HepG2 (cell line): Measurements from ENCODE around the gene CTNNA3. TPM values are rescaled to one million over a fixed set of nuclear protein-coding genes. Genes with fewer than 3 reads are reported as not detected.

Experiments used
- ATAC-seq: fragments of 200-7000 bp; cut with Tn5 transposase; 3 replicates; pipeline ENCODE4 v1.9.1; 2020; ENCODE audit warnings: mild to moderate bottlenecking, moderate library complexity
- BruUV-seq: library from RNA; stranded (reverse); fragments of 400-500 nt; replicated peaks from 2 replicates; lab custom pipeline; 2021; lab: Mats Ljungman, UMichigan
- CTCF ChIA-PET: fragments of 300-600 bp; formaldehyde crosslinking; extraction: SDS; loops from one replicate; lab custom pipeline; 2021; ENCODE audit warnings: low total read pairs, inconsistent platforms, low intra/inter-chr PET ratio; lab: Yijun Ruan, JAX
- POLR2A ChIA-PET: fragments of 350-600 bp; sonication (Branson Sonifier 250); formaldehyde crosslinking; loops from one replicate; lab custom pipeline; 2020; ENCODE audit warnings: antibody characterized with exemption, inconsistent platforms; lab: Yijun Ruan, JAX
- DNase-seq: peaks from one replicate; pipeline ENCODE4 v3.0.0-alpha.2; 2015; ENCODE audit warnings: low spot score
- FAIRE-seq: peaks from 3 replicates; lab custom pipeline; 2011; peaks lifted over from hg19 to GRCh38; lab: Jason Lieb, UNC
- H2AFZ ChIP-seq: one replicate; pipeline ENCODE4 v1.6.1; 2011; ENCODE audit warnings: low read length, inconsistent platforms
- H3K27ac ChIP-seq: fragments of 300-600 bp; 3 replicates; pipeline ENCODE4 v1.8.0; 2011; ENCODE audit warnings: mixed run types, mild to moderate bottlenecking, mixed read lengths, low read length, inconsistent platforms; ENCODE audit not compliant: insufficient read depth; ENCODE audit errors: extremely low read length
- H3K27me3 ChIP-seq, 2 experiments: fragments of 200-600 bp in 1 of 2; 2 replicates in 1 of 2; 3 replicates in 1 of 2; pipeline versions ENCODE4 v1.6.0 to v1.8.0; 2011; ENCODE audit warnings: low read length in 2 of 2, mild to moderate bottlenecking in 2 of 2, moderate library complexity in 2 of 2, inconsistent platforms in 1 of 2; ENCODE audit not compliant: insufficient read depth in 2 of 2, control insufficient read depth in 1 of 2
- H3K36me3 ChIP-seq, 2 experiments: fragments of 200-600 bp in 1 of 2; replicated peaks in 1 of 2; 2 replicates in 1 of 2; 3 replicates in 1 of 2; pipeline versions ENCODE4 v1.5.1 to v1.8.0; 2011; ENCODE audit warnings: low read length in 2 of 2, inconsistent platforms in 1 of 2; ENCODE audit not compliant: insufficient read depth in 2 of 2, control insufficient read depth in 1 of 2
- H3K4me1 ChIP-seq: 2 replicates; pipeline ENCODE4 v1.5.1; 2012; ENCODE audit warnings: low read length, inconsistent platforms; ENCODE audit not compliant: insufficient read depth
- H3K4me2 ChIP-seq: 2 replicates; pipeline ENCODE4 v1.6.0; 2011; ENCODE audit warnings: low read depth, low read length, inconsistent platforms
- H3K4me3 ChIP-seq, 3 experiments: fragments of 200-600 bp in 1 of 3; sonication (generic), shearing (Covaris generic) in 1 of 3; replicated peaks in 1 of 3; 2 replicates each; pipeline ENCODE4 v1.5.1; 2011 to 2016; ENCODE audit warnings: low read length in 3 of 3, inconsistent platforms in 2 of 3, low read depth in 2 of 3, mild to moderate bottlenecking in 2 of 3, control low read depth in 1 of 3, mixed read lengths in 1 of 3; ENCODE audit not compliant: insufficient read depth in 1 of 3
- H3K79me2 ChIP-seq: one replicate; pipeline ENCODE4 v1.6.1; 2011; ENCODE audit warnings: low read length, inconsistent platforms; ENCODE audit not compliant: insufficient read depth
- H3K9ac ChIP-seq: 2 replicates; pipeline ENCODE4 v1.6.0; 2011; ENCODE audit warnings: mild to moderate bottlenecking, low read depth, low read length, inconsistent platforms; ENCODE audit not compliant: insufficient read depth
- H3K9me3 ChIP-seq: 2 replicates; pipeline ENCODE4 v1.5.1; 2012; ENCODE audit warnings: mild to moderate bottlenecking, low read length
- H4K20me1 ChIP-seq: 2 replicates; pipeline ENCODE4 v1.6.0; 2011; ENCODE audit warnings: inconsistent platforms, mild to moderate bottlenecking, low read length, moderate library complexity; ENCODE audit not compliant: insufficient read depth
- BRD4 ChIP-seq: sonication (generic); formaldehyde crosslinking; IDR thresholded peaks from 2 replicates; pipeline ENCODE4 v1.4.0; 2020; ENCODE audit warnings: missing genetic modification reagents
- FOXC1 ChIP-seq: sonication (generic); formaldehyde crosslinking; IDR thresholded peaks from 2 replicates; pipeline ENCODE4 v1.8.0; 2022; ENCODE audit warnings: mild to moderate bottlenecking, missing genetic modification reagents, borderline replicate concordance
- FOXK1 ChIP-seq: sonication (generic); formaldehyde crosslinking; IDR thresholded peaks from 2 replicates; pipeline ENCODE4 v1.4.0; 2020; ENCODE audit warnings: low read depth, missing genetic modification reagents, borderline replicate concordance
- KLF16 ChIP-seq, 2 experiments: sonication (generic) in 1 of 2; formaldehyde crosslinking in 1 of 2; IDR thresholded peaks; 2 replicates each; pipeline versions ENCODE4 v1.6.1 to v1.8.0; 2016 to 2023; ENCODE audit warnings: missing genetic modification reagents in 2 of 2, missing compliant biosample characterization in 1 of 2
- NBN ChIP-seq: fragments of 450-650 bp; conservative IDR thresholded peaks from 2 replicates; pipeline ENCODE4 v1.6.1; 2017
- NFRKB ChIP-seq: fragments of 450-650 bp; IDR thresholded peaks from 2 replicates; pipeline ENCODE4 v1.6.1; 2017
- NRL ChIP-seq: sonication (generic); formaldehyde crosslinking; IDR thresholded peaks from 2 replicates; pipeline ENCODE4 v1.5.0; 2020; ENCODE audit warnings: missing genetic modification reagents, mild to moderate bottlenecking, moderate library complexity, borderline replicate concordance
- SKI ChIP-seq: fragments of 450-650 bp; IDR thresholded peaks from one replicate; pipeline ENCODE4 v1.6.1; 2018; ENCODE audit warnings: mild to moderate bottlenecking; ENCODE audit not compliant: partially characterized antibody
- SMARCC2 ChIP-seq: fragments of 450-650 bp; IDR thresholded peaks from 2 replicates; pipeline ENCODE4 v1.6.1; 2017; ENCODE audit warnings: antibody characterized with exemption, mild to moderate bottlenecking
- SNAPC2 ChIP-seq: sonication (generic); formaldehyde crosslinking; IDR thresholded peaks from 2 replicates; pipeline ENCODE4 v1.8.1; 2022; ENCODE audit warnings: mild to moderate bottlenecking, missing genetic modification reagents
- ZNF546 ChIP-seq: sonication (generic); formaldehyde crosslinking; conservative IDR thresholded peaks from 2 replicates; pipeline ENCODE4 v1.8.1; 2023; ENCODE audit warnings: mild to moderate bottlenecking, missing genetic modification reagents
- ZNF660 ChIP-seq: sonication (generic); formaldehyde crosslinking; IDR thresholded peaks from 2 replicates; pipeline ENCODE4 v1.5.1; 2020; ENCODE audit warnings: mild to moderate bottlenecking, low read depth, missing genetic modification reagents, borderline replicate concordance
- ZNF775 ChIP-seq: sonication (generic); formaldehyde crosslinking; IDR thresholded peaks from 2 replicates; pipeline ENCODE4 v1.4.0; 2020; ENCODE audit warnings: missing genetic modification reagents, mild to moderate bottlenecking, moderate library complexity, borderline replicate concordance
- WGBS: methylation state at CpG from one replicate; pipeline ENCODE4 v1.1.6; 2017; ENCODE audit warnings: low lambda C conversion rate; 5-methylcytosine and 5-hydroxymethylcytosine counted together
- in situ Hi-C: cut with HindIII; loops from 2 replicates; pipeline ENCODE4 v1.10.0; 2017; ENCODE audit warnings: low pct_unique_long_range_greater_than_20kb; ENCODE audit not compliant: extremely low pct_ligation_motif_present
- intact Hi-C: fragments of 100-400 bp; cut with micrococcal nuclease; formaldehyde crosslinking; loops from one replicate; pipeline ENCODE4 v1.10.0; 2022; ENCODE audit not compliant: unreplicated experiment
- polyA plus RNA-seq, 8 experiments: library from polyadenylated mRNA; depleted of rRNA in 3 of 8; stranded (reverse) in 7 of 8; unstranded in 1 of 8; fragments of >200 nt; fragmentation: Illumina TruSeq in 4 of 8; extraction: Trizol in 4 of 8; gene quantifications; 2 replicates each; pipeline versions ENCODE4 v1.2.1 to v1.2.3, GENCODE V29; 2011 to 2016; ENCODE audit warnings: low read depth in 4 of 8, missing spikeins in 1 of 8, mixed read lengths in 1 of 8; ENCODE audit not compliant: insufficient read depth in 1 of 8
- total RNA-seq, 5 experiments: library from RNA; depleted of rRNA; stranded (reverse); fragments of >200 nt; fragmentation: Illumina TruSeq; extraction: Trizol; gene quantifications; 2 replicates each; pipeline ENCODE4 v1.2.3, GENCODE V29; 2016; ENCODE audit warnings: low read depth in 1 of 5
- TF ChIP-seq, protein P1 (sequence below): sonication (generic); formaldehyde crosslinking; IDR thresholded peaks from 2 replicates; pipeline ENCODE4 v1.4.0; 2020; ENCODE audit warnings: missing genetic modification reagents, borderline replicate concordance

Gene CTNNA3
- total and polyA plus RNA-seq, 2 of the 13 experiments (the other 11 are each of a cell fraction or from before 2014, with no cell fraction given), result not detected

DNA sequence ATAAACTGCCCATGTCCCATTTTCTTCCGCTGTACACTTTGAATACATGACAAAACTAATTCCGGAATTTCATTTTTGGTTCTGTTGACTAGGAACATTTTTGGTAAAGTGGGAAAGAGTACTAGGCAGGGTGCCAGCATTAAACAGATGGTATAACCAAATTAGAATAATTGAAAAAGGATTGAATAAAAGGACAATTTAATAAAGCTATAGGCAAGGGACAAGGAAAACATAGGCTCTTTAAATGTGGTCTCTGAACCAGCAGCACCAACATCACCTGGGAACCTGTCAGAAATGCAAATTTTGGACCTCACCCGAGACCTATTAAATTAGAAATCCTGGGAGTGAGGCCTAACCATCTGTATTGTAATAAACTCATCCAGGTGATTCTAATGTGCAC is 393.3 kb downstream of the CTNNA3 start:
- intact Hi-C loops (no loop called here), in situ Hi-C loops (no loop called here)
- POLR2A ChIA-PET, result no interaction called here
- CTCF ChIA-PET, result no interaction called here
- FAIRE-seq, result no peak
- Histone ChIP-seq H4K20me1 (no peaks in the 10 kb centered on the region), H3K79me2 (no peaks in the 10 kb centered on the region), H3K9me3 (no peaks in the 10 kb centered on the region), H3K27me3 (no peaks in the 10 kb centered on the region; a peak in 1 of 5 replicates), H3K27ac (no peak overlapping the region), H3K36me3 (no peaks in the 10 kb centered on the region), H3K4me3 (no peak overlapping the region), H3K4me1 (no peaks in the 10 kb centered on the region), H3K9ac (no peak overlapping the region), H3K4me2 (no peak overlapping the region), H2AFZ (no peak overlapping the region)
- TF ChIP-seq ZNF660 (CRISPR knock-in tag) (no peak), FOXC1 (CRISPR knock-in tag) (no peak), ZNF546 (CRISPR knock-in tag) (no peak), NFRKB (no peak), KLF16 (CRISPR knock-in tag; IDR thresholded peaks at IDR 0.05) (no peak), NRL (CRISPR knock-in tag) (no peak), SNAPC2 (no peak), SKI (no peak), SMARCC2 (no peak), FOXK1 (CRISPR knock-in tag) (no peak), BRD4 (CRISPR knock-in tag) (no peak), NBN (no peak), ZNF775 (CRISPR knock-in tag) (no peak)
- TF ChIP-seq, protein P1, sequence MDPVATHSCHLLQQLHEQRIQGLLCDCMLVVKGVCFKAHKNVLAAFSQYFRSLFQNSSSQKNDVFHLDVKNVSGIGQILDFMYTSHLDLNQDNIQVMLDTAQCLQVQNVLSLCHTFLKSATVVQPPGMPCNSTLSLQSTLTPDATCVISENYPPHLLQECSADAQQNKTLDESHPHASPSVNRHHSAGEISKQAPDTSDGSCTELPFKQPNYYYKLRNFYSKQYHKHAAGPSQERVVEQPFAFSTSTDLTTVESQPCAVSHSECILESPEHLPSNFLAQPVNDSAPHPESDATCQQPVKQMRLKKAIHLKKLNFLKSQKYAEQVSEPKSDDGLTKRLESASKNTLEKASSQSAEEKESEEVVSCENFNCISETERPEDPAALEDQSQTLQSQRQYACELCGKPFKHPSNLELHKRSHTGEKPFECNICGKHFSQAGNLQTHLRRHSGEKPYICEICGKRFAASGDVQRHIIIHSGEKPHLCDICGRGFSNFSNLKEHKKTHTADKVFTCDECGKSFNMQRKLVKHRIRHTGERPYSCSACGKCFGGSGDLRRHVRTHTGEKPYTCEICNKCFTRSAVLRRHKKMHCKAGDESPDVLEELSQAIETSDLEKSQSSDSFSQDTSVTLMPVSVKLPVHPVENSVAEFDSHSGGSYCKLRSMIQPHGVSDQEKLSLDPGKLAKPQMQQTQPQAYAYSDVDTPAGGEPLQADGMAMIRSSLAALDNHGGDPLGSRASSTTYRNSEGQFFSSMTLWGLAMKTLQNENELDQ (CRISPR knock-in tag), result no peak
- BruUV-seq, result no TSS peak
- DNase-seq, result no peak
- 35% methylated on average over 3 of the region's 3 CpGs for WGBS
- ATAC-seq, result no peak
